ENCODE measurements around the gene MAP3K20. TPM values are rescaled to one million over a fixed set of nuclear protein-coding genes. Genes with fewer than 3 reads are reported as not detected.
"Not testable (repeated sequence)": the region's sequence is repeated elsewhere in the genome, so short reads cannot be mapped to it uniquely, and the experiment has no call there.

The MAP3K20 gene
- total and polyA plus RNA-seq, 2 donors (not counting 3 experiments of a cell fraction or from before 2014, with no cell fraction given), result 7.8 to 31.5 TPM

DNA sequence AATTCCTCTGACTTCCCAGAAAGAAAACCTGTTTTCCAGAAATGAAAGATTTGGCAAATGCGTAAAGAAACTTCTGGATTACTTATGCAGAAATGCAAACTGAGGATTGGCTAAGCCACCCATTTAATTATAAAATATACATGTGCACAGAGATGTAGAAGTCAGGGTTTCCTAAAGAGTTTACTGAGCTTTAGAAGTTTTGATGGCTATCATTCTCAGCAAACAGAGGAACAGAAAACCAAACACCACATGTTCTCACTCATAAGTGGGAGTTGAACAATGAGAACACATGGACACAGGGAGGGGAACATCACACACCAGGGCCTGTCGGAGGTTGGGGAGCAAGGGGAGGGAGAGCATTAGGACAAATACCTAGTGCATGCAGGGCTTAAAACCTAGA lies 37.4 kb upstream of the MAP3K20 start:
- CTCF ChIA-PET, result interaction anchor here (2.4 to 3.6 kb wide), 2 partner anchors 10 to 172 kb away, joined by 11 to 26 read pairs; no protein-coding TSS in a partner anchor
- not testable (repeated sequence) for FAIRE-seq

DNA sequence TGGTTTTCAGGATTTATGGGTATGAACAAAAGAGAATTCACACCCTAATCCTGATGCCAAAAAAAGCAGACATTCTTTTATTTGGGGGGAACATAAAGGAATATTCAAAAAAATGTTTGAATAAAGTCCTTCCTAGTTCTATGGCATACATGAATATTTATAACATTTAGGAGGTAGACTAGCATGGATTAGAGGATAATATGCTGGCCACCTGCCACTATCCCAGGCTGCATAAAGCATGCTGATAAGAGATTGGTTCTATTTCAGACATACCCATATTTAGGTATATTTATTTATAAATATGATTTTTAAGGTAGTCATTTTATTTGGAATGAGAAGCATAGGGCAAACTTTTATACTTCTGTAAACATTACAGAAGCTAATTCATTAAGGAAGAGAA lies 34.9 kb upstream of the MAP3K20 start:
- dilution Hi-C loops (cut with MboI; ENCODE audit: extremely low pct_ligation_motif_present, low sequenced_read_pairs) (no loop called here), intact Hi-C loops (cut with micrococcal nuclease) (no loop called here)
- ChIA-PET CTCF (interaction anchor here (1.8 kb wide), 1 partner anchor 14 kb away, joined by 5 read pairs; no protein-coding TSS in a partner anchor), POLR2A (no interaction called here)
- TF ChIP-seq EZH2 (IDR thresholded peaks at IDR 0.05; ENCODE audit: borderline replicate concordance, low read depth, low read length, severe bottlenecking) (no peak), JUN (IDR thresholded peaks at IDR 0.05; ENCODE audit: borderline replicate concordance, insufficient read depth, insufficient read length, low read depth) (no peak), POLR2A (IDR thresholded peaks at IDR 0.05; ENCODE audit: low read depth, low read length) (no peak), MYC (IDR thresholded peaks at IDR 0.05; ENCODE audit: low read depth, low read length) (no peak), POLR2AphosphoS5 (IDR thresholded peaks at IDR 0.05; ENCODE audit: insufficient read depth, low read depth, low read length) (no peak), GATA2 (IDR thresholded peaks at IDR 0.05; ENCODE audit: insufficient read depth, insufficient read length, low read depth, low read length) (no peak), FOS (IDR thresholded peaks at IDR 0.05; ENCODE audit: borderline replicate concordance, insufficient read depth, low read length) (no peak)
- TF ChIP-seq, protein P1, sequence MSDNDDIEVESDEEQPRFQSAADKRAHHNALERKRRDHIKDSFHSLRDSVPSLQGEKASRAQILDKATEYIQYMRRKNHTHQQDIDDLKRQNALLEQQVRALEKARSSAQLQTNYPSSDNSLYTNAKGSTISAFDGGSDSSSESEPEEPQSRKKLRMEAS (IDR thresholded peaks at IDR 0.05; ENCODE audit: insufficient read depth, insufficient read length), result no peak
- TF ChIP-seq, protein P2, sequence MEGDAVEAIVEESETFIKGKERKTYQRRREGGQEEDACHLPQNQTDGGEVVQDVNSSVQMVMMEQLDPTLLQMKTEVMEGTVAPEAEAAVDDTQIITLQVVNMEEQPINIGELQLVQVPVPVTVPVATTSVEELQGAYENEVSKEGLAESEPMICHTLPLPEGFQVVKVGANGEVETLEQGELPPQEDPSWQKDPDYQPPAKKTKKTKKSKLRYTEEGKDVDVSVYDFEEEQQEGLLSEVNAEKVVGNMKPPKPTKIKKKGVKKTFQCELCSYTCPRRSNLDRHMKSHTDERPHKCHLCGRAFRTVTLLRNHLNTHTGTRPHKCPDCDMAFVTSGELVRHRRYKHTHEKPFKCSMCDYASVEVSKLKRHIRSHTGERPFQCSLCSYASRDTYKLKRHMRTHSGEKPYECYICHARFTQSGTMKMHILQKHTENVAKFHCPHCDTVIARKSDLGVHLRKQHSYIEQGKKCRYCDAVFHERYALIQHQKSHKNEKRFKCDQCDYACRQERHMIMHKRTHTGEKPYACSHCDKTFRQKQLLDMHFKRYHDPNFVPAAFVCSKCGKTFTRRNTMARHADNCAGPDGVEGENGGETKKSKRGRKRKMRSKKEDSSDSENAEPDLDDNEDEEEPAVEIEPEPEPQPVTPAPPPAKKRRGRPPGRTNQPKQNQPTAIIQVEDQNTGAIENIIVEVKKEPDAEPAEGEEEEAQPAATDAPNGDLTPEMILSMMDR (IDR thresholded peaks at IDR 0.05; ENCODE audit: extremely low read depth in 1 of 2, insufficient read depth in 1 of 2, low read depth in 1 of 2, low read length in 2 of 2), result no peak
- Histone ChIP-seq H3K9ac (replicated peaks; ENCODE audit: extremely low read depth, insufficient read depth, low read length) (no peak overlapping the region), H3K9me3 (replicated peaks; ENCODE audit: control insufficient read depth, insufficient read depth, low read length) (no peaks in the 10 kb centered on the region), H3K79me2 (ENCODE audit: control insufficient read depth, insufficient read depth, low read length) (no peaks in the 10 kb centered on the region), H3K4me1 (ENCODE audit: control insufficient read depth, extremely low read depth, insufficient read depth, low read length) (no peaks in the 10 kb centered on the region), H3K9me1 (replicated peaks; ENCODE audit: control insufficient read depth, extremely low read depth, insufficient read depth, low read length) (no peaks in the 10 kb centered on the region), H3K4me2 (ENCODE audit: insufficient read depth, low read length) (no peak overlapping the region), H2AFZ (ENCODE audit: low read depth, low read length) (no peak overlapping the region), H4K20me1 (replicated peaks; ENCODE audit: control insufficient read depth, extremely low read depth, insufficient read depth, low read length) (no peaks in the 10 kb centered on the region), H3K4me3 (replicated peaks in 1 of 3; ENCODE audit: insufficient read depth in 1 of 3, low read depth in 1 of 3, low read length in 3 of 3) (no peak overlapping the region), H3K27ac (ENCODE audit: insufficient read depth, low read depth, low read length) (no peak overlapping the region), H3K27me3 (ENCODE audit: control insufficient read depth in 2 of 2, insufficient read depth in 2 of 2, low read length in 2 of 2) (no peaks in the 10 kb centered on the region), H3K36me3 (ENCODE audit: control insufficient read depth in 2 of 2, extremely low read depth in 1 of 2, insufficient read depth in 2 of 2, low read length in 2 of 2) (peaks cover 0 to 2% of the 10 kb centered on the region in 2 experiments)
- no TSS peak for BruUV-seq (replicated peaks)
- FAIRE-seq (no peak), DNase-seq (ENCODE audit: low read depth, low spot score) (no peak)

More for the DNA sequence above, 37.4 kb upstream of the MAP3K20 start:
- H4K20me1 ChIP-seq (replicated peaks; ENCODE audit: control insufficient read depth, extremely low read depth, insufficient read depth, low read length); dilution Hi-C loops (cut with MboI; ENCODE audit: extremely low pct_ligation_motif_present, low sequenced_read_pairs); H3K4me1 ChIP-seq (ENCODE audit: control insufficient read depth, extremely low read depth, insufficient read depth, low read length); DNase-seq (ENCODE audit: low read depth, low spot score); POLR2A ChIA-PET; H3K9ac ChIP-seq (replicated peaks; ENCODE audit: extremely low read depth, insufficient read depth, low read length); intact Hi-C loops (cut with micrococcal nuclease); H3K4me2 ChIP-seq (ENCODE audit: insufficient read depth, low read length); H3K27ac ChIP-seq (ENCODE audit: insufficient read depth, low read depth, low read length); H3K79me2 ChIP-seq (ENCODE audit: control insufficient read depth, insufficient read depth, low read length); H3K9me1 ChIP-seq (replicated peaks; ENCODE audit: control insufficient read depth, extremely low read depth, insufficient read depth, low read length); H3K9me3 ChIP-seq (replicated peaks; ENCODE audit: control insufficient read depth, insufficient read depth, low read length); BruUV-seq (replicated peaks); H3K36me3 ChIP-seq (ENCODE audit: control insufficient read depth in 2 of 2, extremely low read depth in 1 of 2, insufficient read depth in 2 of 2, low read length in 2 of 2); H3K4me3 ChIP-seq (replicated peaks in 1 of 3; ENCODE audit: insufficient read depth in 1 of 3, low read depth in 1 of 3, low read length in 3 of 3); H2AFZ ChIP-seq (ENCODE audit: low read depth, low read length); H3K27me3 ChIP-seq (ENCODE audit: control insufficient read depth in 2 of 2, insufficient read depth in 2 of 2, low read length in 2 of 2): not testable (repeated sequence)
